Measurements from ENCODE around the gene HSF2BP.

GRCh38 chr21:43631411-43632107 lies 27.7 kb downstream of the HSF2BP start:
- TF ChIP-seq CTCF (IDR thresholded peaks at IDR 0.05), result no peak
- TF ChIP-seq POLR2A (IDR thresholded peaks at IDR 0.05), result no peak
